Uterus (tissue), 4 donors: Measurements from ENCODE around the gene SEC14L5. TPM values are rescaled to one million over a fixed set of nuclear protein-coding genes. Genes with fewer than 3 reads are reported as not detected.
A peak's percentile ranks its signal among the peaks of the same experiment; 100 is the strongest.

Experiments
- DNase-seq, 2 donors: peaks; one replicate each; pipeline ENCODE4 v3.0.0-alpha.2; 2019 to 2020
- H3K27ac ChIP-seq, 2 donors: fragments of 200-600 bp; sonication (generic); 1 replicate in 1 of 2; 2 replicates in 1 of 2; pipeline ENCODE4 v1.5.1; 2016 to 2018
- H3K27me3 ChIP-seq, 2 donors: fragments of 200-600 bp; sonication (generic); one replicate each; pipeline ENCODE4 v1.5.1; 2018 to 2019; ENCODE audit warnings: control low read depth in 1 of 2
- H3K36me3 ChIP-seq, 2 donors: fragments of 200-600 bp; sonication (generic); one replicate each; pipeline ENCODE4 v1.5.1; 2019; ENCODE audit warnings: control low read depth in 1 of 2
- H3K4me1 ChIP-seq, 2 donors: fragments of 200-600 bp; sonication (generic); one replicate each; pipeline ENCODE4 v1.5.1; 2018 to 2019; ENCODE audit warnings: control low read depth in 1 of 2
- H3K4me3 ChIP-seq, 2 donors: fragments of 200-600 bp; sonication (generic); 1 replicate in 1 of 2; 2 replicates in 1 of 2; pipeline ENCODE4 v1.5.1; 2018 to 2019; ENCODE audit warnings: mild to moderate bottlenecking in 1 of 2
- H3K9me3 ChIP-seq, 2 donors: fragments of 200-600 bp; sonication (generic); one replicate each; pipeline ENCODE4 v1.5.1; 2019; ENCODE audit warnings: control low read depth in 1 of 2
- CTCF ChIP-seq, 4 experiments: fragments of 200-600 bp in 2 of 4; fragments of 450-650 bp in 2 of 4; sonication (generic) in 2 of 4; IDR thresholded peaks; one replicate each; pipeline ENCODE4 v1.5.1; 2016 to 2019; ENCODE audit warnings: antibody characterized with exemption in 4 of 4, mild to moderate bottlenecking in 2 of 4, moderate library complexity in 1 of 4
- POLR2A ChIP-seq, 2 donors: fragments of 450-650 bp; IDR thresholded peaks; one replicate each; pipeline ENCODE4 v1.6.1; 2016; ENCODE audit warnings: antibody characterized with exemption in 2 of 2, mild to moderate bottlenecking in 1 of 2, moderate library complexity in 1 of 2
- intact Hi-C: fragments of 100-400 bp; cut with DNase I; formaldehyde crosslinking; loops from one replicate; pipeline ENCODE4 v1.15.1; 2023; ENCODE audit warnings: low total_unique reads
- total RNA-seq, 4 donors: library from RNA; depleted of rRNA in 3 of 4; stranded (reverse); fragments of >200 nt in 3 of 4; gene quantifications; one replicate each; pipeline versions ENCODE4 v1.1.0 to v1.2.4, GENCODE V29; 2014 to 2023
- donor health status: DM: yes; HTN: yes; CAD: no.

The SEC14L5 gene
- total RNA-seq, 4 donors from 2014 or later, result 0.28 to 2.0 TPM; not detected in 2

DNA sequence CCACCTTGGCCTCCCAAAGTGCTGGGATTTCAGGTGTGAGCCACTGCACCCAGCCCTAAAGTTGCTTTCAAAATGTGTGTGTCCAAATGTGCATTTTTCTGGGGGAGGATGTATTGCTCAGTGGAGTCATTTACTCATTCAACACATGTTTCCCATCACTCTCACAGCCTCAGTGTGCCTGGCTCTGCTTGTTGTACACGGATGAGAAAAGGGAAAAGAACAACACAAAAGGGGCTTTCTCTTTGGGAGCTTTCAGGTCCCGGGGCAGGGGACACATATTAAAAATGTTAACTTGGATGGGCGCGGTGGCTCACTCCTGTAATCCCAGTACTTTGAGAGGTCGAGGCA lies 19.5 kb upstream of the SEC14L5 start:
- no peaks in the 10 kb centered on the region for H3K9me3 ChIP-seq
- no peak overlapping the region for H3K4me3 ChIP-seq
- DNase-seq, result no peak
- peaks cover 13 to 25% of the 10 kb centered on the region in 2 donors for H3K4me1 ChIP-seq
- intact Hi-C loops, result no loop called here
- TF ChIP-seq CTCF (IDR thresholded peaks at IDR 0.05) (no peak), POLR2A (IDR thresholded peaks at IDR 0.05) (no peak)
- peaks cover 0 to 6% of the 10 kb centered on the region in 2 donors for H3K27me3 ChIP-seq
- no peaks in the 10 kb centered on the region for H3K36me3 ChIP-seq
- H3K27ac ChIP-seq, result no peak overlapping the region

- no peaks in the 10 kb centered on the region for H3K9me3 ChIP-seq
- no peak for DNase-seq
- intact Hi-C loops, result no loop called here
- no peak overlapping the region for H3K4me3 ChIP-seq
- no peaks in the 10 kb centered on the region for H3K36me3 ChIP-seq
- H3K4me1 ChIP-seq, result peaks cover 28 to 33% of the 10 kb centered on the region in 2 donors
- peak overlapping the region in 1 of 2 donors; percentile 97 for H3K27ac ChIP-seq
- TF ChIP-seq POLR2A (IDR thresholded peaks at IDR 0.05) (no peak), CTCF (IDR thresholded peaks at IDR 0.05) (no peak)
- H3K27me3 ChIP-seq, result peaks cover 0 to 6% of the 10 kb centered on the region in 2 donors
These were observed 17.4 kb upstream of the SEC14L5 start for GRCh38 chr16:4940719-4941118.

DNA sequence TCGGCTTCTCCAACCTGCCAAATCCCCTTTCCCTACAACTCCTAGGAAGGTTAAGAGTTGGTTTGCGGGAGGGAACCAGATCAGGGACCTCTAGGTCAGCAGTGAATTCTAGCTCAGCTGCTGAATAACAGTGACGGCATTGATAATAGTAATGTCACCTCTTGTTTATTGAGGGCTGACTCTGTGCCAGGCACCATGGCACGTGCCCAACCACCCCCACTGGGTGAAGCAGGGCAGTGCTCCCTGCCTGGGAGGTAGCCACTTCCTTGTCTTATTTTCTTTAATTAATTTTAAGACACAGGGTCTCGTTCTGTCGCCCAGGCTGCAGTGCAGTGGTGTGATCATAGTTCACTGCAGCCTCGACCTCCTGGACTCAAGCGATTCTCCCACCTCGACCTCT lies 15.6 kb upstream of the SEC14L5 start:
- TF ChIP-seq CTCF (IDR thresholded peaks at IDR 0.05) (no peak), POLR2A (IDR thresholded peaks at IDR 0.05) (no peak)
- intact Hi-C loops, result no loop called here
- H3K4me1 ChIP-seq, result peaks cover 18 to 28% of the 10 kb centered on the region in 2 donors
- no peaks in the 10 kb centered on the region for H3K27me3 ChIP-seq
- H3K9me3 ChIP-seq, result no peaks in the 10 kb centered on the region
- no peaks in the 10 kb centered on the region for H3K36me3 ChIP-seq
- DNase-seq, result peak; percentile 36 to 40
- no peak overlapping the region for H3K4me3 ChIP-seq
- H3K27ac ChIP-seq, result peak overlapping the region; percentile 94 to 97

GRCh38 chr16:4944333-4945281 lies 13.5 kb upstream of the SEC14L5 start:
- H3K9me3 ChIP-seq, result no peaks in the 10 kb centered on the region
- H3K27me3 ChIP-seq, result no peaks in the 10 kb centered on the region
- intact Hi-C loops, result no loop called here
- peak overlapping the region; percentile 94 to 97 for H3K27ac ChIP-seq
- no peaks in the 10 kb centered on the region for H3K36me3 ChIP-seq
- H3K4me3 ChIP-seq, result no peak overlapping the region
- no peak for TF ChIP-seq CTCF (IDR thresholded peaks at IDR 0.05)
- TF ChIP-seq POLR2A (IDR thresholded peaks at IDR 0.05), result no peak
- DNase-seq, result peak; percentile 96
- peaks cover 18 to 28% of the 10 kb centered on the region in 2 donors for H3K4me1 ChIP-seq
